Measurements from ENCODE around the gene CHRM5.

CHRM5 gene

GRCh38 chr15:33934921-33935320 lies 33.4 kb upstream of the CHRM5 start:
- DNase-seq: no peak
- intact Hi-C loops (cut with DNase I; ENCODE audit: low total_unique reads): no loop called here
- no peak for TF ChIP-seq CTCF (IDR thresholded peaks at IDR 0.05)

GRCh38 chr15:33941279-33942063 lies 26.8 kb upstream of the CHRM5 start:
- no peak for DNase-seq
- no peaks in the 10 kb centered on the region for H3K36me3 ChIP-seq
- no peaks in the 10 kb centered on the region for H3K27me3 ChIP-seq
- no peaks in the 10 kb centered on the region for H3K9me3 ChIP-seq
- TF ChIP-seq CTCF (IDR thresholded peaks at IDR 0.05): no peak
- intact Hi-C loops (cut with DNase I; ENCODE audit: low total_unique reads): no loop called here
- H3K4me3 ChIP-seq: no peak overlapping the region
- H3K4me1 ChIP-seq: no peaks in the 10 kb centered on the region
- no peak overlapping the region for H3K27ac ChIP-seq

More at GRCh38 chr15:33934921-33935320, 33.4 kb upstream of the CHRM5 start:
- no peaks in the 10 kb centered on the region for H3K36me3 ChIP-seq
- no peaks in the 10 kb centered on the region for H3K9me3 ChIP-seq
- H3K4me3 ChIP-seq: no peak overlapping the region
- no peaks in the 10 kb centered on the region for H3K27me3 ChIP-seq
- H3K4me1 ChIP-seq: peaks cover 0 to 4% (median 3%) of the 10 kb centered on the region in 4 donors
- no peak overlapping the region for H3K27ac ChIP-seq

- Histone ChIP-seq H3K4me1 (no peaks in the 10 kb centered on the region), H3K4me3 (no peak overlapping the region), H3K9me3 (no peaks in the 10 kb centered on the region), H3K27me3 (no peaks in the 10 kb centered on the region), H3K36me3 (no peaks in the 10 kb centered on the region), H3K27ac (no peak overlapping the region)
- DNase-seq: no peak
- no peak for TF ChIP-seq CTCF (IDR thresholded peaks at IDR 0.05)
- intact Hi-C loops (cut with DNase I; ENCODE audit: low total_unique reads): no loop called here
Observed at GRCh38 chr15:33946152-33946551, 22.1 kb upstream of the CHRM5 start.

GRCh38 chr15:33955945-33956344 lies 12.4 kb upstream of the CHRM5 start:
- intact Hi-C loops (cut with DNase I; ENCODE audit: low total_unique reads): no loop called here
- H3K4me1 ChIP-seq: no peaks in the 10 kb centered on the region

GRCh38 chr15:33956397-33956796 lies 11.9 kb upstream of the CHRM5 start:
- Histone ChIP-seq H3K36me3 (no peaks in the 10 kb centered on the region), H3K27ac (no peak overlapping the region), H3K9me3 (no peaks in the 10 kb centered on the region), H3K4me1 (no peaks in the 10 kb centered on the region), H3K4me3 (no peak overlapping the region), H3K27me3 (no peaks in the 10 kb centered on the region)
- intact Hi-C loops (cut with DNase I; ENCODE audit: low total_unique reads): no loop called here
- no peak for TF ChIP-seq CTCF (IDR thresholded peaks at IDR 0.05)
- no peak for DNase-seq

More at GRCh38 chr15:33955945-33956344, 12.4 kb upstream of the CHRM5 start:
- H3K27me3 ChIP-seq: no peaks in the 10 kb centered on the region
- no peak for TF ChIP-seq CTCF (IDR thresholded peaks at IDR 0.05)
- no peaks in the 10 kb centered on the region for H3K36me3 ChIP-seq
- DNase-seq: no peak
- no peaks in the 10 kb centered on the region for H3K9me3 ChIP-seq
- H3K4me3 ChIP-seq: no peak overlapping the region
- H3K27ac ChIP-seq: no peak overlapping the region

All from tibial artery (tissue), 4 donors.